ENCODE measurements around the gene CLK3.

GRCh38 chr15:74631408-74631807 is 15.8 kb downstream of the CLK3 start:
- TF ChIP-seq RFX5 (IDR thresholded peaks at IDR 0.05) (no peak), HDAC2 (IDR thresholded peaks at IDR 0.05) (no peak), BHLHE40 (IDR thresholded peaks at IDR 0.05; ENCODE audit: low read depth, low read length) (no peak), ESRRA (IDR thresholded peaks at IDR 0.05; ENCODE audit: borderline replicate concordance, low read length) (no peak), CTCF (IDR thresholded peaks at IDR 0.05) (no peak), POLR2AphosphoS2 (conservative IDR thresholded peaks at IDR 0.05; ENCODE audit: low read length) (no peak), JUNB (IDR thresholded peaks at IDR 0.05) (no peak), EP300 (IDR thresholded peaks at IDR 0.05) (no peak)
